ENCODE measurements around the gene KRTAP10-1.

Gene KRTAP10-1

GRCh38 chr21:44548922-44549321, 8.9 kb upstream of the KRTAP10-1 start:
- no peak for DNase-seq (ENCODE audit: low spot score)

DNA sequence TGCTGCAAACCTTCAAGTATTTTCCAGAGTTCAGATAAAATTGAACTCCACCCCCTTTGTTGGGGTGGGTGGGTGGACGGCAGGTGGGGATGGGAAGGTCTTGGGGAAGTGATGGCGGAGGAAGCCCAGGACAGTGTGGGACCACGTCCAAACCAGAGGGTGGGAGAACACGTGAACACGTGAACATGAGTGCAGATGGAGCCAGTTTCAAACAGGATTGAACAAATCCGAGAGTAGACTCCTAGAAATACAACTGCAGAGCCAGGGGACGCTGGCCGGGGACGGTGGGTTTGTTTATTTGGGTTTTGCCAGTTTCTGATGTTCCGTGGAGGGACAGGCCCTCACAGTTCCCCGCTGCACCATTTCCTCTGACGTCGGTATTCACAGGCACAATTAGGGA, 8.4 kb upstream of the KRTAP10-1 start:
- DNase-seq (ENCODE audit: low spot score): no peak

DNA sequence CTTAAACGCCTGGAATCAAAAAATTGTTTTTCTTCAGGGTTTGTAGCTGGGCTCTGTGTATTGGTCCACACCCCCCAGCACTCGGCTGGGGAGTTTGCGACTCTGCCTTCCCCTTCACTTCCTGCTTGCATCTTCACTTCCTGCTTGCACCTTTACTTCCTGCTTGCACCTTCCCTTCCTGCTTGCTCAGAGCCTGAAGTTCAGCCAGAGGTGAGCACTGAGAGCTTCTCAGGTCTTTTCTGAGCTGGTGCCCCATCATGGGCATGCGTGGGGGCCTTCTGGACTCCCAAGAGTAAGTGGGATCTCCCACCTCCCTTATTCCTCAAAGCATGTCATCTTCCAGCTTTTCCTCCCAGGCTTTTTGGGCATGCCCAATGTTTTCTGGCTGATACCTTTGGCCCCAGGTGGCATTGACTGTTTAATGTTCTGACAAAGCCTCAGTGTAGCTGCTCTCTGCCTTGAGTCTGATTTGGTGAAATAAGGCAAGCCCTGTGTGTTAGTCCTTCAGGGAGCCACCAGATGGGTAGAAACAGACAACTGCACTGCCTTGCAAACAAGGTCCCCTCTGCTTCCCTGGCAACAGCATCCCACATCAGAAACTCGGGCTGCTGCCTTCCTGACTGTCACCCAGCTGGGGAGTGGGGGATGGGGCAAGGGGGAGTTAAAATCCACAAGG, 7.8 kb upstream of the KRTAP10-1 start:
- DNase-seq (ENCODE audit: low spot score): no peak

- DNase-seq (ENCODE audit: low spot score): no peak
These were observed 4.6 kb upstream of the KRTAP10-1 start for GRCh38 chr21:44544566-44544965.

DNA sequence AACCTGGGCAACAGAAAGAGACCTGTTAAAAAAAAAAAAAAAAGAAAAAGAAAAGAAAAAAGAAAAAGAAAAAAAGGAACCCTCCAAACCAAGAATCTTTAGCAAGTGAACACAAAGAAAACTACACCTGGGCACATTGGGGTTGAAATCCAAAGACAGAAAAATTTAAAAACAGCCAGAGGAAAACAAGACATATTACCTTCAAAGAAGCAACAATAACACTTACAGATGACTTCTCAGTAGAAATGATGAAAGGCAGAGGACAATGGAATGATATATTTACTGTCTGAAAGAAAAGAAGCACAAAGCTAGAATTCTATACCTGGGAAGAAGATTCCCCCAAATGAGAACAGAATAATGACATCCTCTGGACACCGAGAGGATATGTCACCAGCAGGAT, 2.7 kb upstream of the KRTAP10-1 start:
- no peak for DNase-seq (ENCODE audit: low spot score)

GRCh38 chr21:44540741-44541288, 820 bp upstream of the KRTAP10-1 start:
- DNase-seq (ENCODE audit: low spot score): no peak

- no peak for DNase-seq (ENCODE audit: low spot score)
These were observed 949 bp downstream of the KRTAP10-1 start for GRCh38 chr21:44539046-44539445.

GRCh38 chr21:44537930-44538911, 1.8 kb downstream of the KRTAP10-1 start:
- DNase-seq (ENCODE audit: low spot score): no peak

DNA sequence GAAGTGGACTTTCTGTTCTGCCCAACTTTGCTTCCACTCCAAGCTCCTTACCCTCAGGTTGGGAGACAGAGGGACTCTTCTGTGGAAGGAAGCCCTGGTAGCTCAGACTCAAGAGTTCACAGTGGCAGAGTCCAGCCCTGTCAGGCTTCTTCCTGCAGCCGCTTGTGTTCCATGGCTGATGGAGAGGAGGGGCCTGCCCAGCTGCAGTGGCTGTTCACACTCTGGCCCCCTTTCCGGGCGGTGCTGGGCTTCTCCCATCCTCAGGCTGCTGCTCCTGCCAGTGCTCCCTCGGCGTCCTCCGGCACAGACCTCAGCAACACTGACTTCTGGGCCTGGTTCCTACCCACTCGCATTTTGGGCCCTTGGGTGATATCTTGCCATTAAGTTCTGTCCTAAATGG, 4.0 kb downstream of the KRTAP10-1 start:
- DNase-seq (ENCODE audit: low spot score): no peak

GRCh38 chr21:44534688-44535087, 5.3 kb downstream of the KRTAP10-1 start:
- DNase-seq (ENCODE audit: low spot score): no peak

DNA sequence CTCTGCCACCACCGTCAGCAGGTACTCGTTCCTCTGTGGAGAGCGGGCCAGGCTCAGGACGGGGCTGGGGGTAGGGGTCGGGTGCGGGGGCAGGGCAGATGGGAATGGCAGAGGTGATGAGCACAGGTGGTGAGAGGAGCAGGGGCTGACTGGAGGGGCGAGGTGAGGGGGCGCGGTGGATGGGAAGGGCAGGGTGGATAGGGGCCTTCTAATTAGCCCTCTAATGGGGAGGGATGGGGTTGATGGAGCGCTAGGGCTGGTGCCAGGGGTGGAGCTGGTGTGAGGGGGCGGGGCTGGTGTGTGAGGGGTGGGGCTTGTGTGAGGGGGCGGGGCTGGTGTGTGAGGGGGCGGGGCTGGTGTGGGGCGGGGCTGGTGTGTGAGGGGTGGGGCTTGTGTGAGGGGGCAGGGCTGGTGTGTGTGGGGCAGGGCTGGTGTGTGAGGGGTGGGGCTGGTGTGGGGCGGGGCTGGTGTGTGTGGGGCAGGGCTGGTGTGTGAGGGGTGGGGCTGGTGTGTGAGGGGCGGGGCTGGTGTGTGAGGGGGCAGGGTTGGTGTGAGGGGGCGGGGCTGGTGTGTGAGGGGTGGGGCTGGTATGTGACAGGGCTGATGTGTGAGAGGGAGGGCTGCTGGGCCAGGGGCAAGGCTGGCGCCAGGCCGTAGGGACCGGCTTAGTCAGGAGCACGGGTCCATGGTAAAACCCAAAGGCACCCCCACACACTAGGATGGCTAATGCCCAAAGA, 5.9 kb downstream of the KRTAP10-1 start:
- DNase-seq (ENCODE audit: low spot score): no peak

DNA sequence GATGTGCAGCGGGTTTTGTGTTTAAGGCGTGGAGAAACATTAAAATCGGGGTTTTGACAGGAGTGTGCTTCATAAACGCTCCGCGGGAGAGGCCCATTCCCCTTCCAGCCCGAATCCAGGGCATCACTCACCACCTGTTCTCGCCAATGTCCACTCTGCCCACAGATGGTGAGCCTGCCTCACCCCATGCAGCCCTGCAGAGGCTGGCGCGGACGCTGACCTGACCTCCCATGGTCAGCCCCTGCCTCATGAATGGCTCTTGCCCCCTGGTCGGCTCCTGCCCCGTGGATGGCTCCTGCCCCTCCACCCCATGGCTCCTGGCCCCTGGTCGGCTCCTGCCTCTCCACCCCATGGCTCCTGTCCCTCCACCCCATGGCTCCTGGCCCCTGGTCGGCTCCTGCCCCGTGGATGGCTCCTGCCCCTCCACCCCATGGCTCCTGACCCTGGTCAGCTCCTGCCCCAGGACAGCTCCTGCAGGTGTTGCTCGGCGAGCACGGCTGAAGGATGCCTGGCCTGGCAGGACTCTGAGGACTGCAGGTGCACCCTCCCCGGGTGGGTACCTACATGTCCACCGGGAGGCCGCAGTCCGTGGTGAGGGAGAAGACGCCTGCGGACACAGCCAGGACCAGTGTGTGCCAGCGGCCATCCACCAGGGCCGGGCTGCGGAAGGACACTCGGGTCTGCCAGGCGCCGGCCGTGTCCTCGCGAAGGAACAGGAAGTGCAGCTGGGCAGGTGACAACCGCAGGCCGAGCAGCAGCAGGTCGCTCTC, 6.7 kb downstream of the KRTAP10-1 start:
- no peak for DNase-seq (ENCODE audit: low spot score)

- no peak for DNase-seq (ENCODE audit: low spot score)
These were observed 7.3 kb downstream of the KRTAP10-1 start for GRCh38 chr21:44532712-44533111.

DNA sequence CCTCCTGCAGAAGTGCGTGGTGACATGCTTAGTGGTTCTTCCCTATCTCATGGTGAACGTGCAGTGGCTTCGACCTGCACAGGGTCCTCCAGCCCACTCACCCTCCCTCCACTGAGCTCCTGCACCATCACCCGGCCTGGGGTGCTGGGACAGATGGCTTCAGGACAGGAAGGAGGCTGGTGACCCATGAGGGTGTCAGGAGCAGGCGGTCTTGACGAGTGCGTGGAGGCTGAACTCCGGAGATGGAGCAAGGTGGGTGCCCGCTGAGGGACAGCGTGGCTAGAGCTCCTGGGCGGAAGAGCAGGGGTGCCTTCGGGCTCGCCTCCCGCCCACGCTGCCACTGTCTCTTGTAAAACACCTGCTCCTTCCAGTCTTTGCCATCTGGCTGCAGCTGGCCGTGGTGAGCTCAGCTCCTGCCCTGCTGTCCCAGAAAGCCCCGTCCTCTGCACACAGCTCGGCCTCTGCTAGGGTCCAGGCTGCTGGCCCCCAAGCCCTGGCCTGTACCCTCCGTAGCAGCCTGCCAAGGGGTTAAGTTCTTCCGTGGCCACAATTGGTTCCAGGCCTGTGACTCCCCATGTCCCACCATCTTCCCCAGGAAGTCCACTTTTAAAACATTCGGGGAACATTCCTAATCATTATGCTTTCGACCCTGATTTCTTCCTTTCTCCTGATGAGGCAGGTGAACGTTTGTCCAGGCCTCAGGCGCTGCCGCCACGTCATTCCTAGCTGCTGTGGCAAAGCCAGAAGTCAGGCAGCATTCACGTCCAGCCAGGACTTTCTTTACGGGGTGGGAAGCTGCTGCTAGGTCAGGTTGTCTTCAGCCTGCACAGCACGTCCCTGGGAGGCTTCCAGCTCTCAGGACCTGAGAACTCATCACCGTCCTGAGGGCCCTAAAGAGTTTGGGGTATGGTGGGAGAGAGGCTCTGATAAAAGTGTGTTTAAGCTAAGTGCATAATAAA, 8.1 kb downstream of the KRTAP10-1 start:
- no peak for DNase-seq (ENCODE audit: low spot score)

DNA sequence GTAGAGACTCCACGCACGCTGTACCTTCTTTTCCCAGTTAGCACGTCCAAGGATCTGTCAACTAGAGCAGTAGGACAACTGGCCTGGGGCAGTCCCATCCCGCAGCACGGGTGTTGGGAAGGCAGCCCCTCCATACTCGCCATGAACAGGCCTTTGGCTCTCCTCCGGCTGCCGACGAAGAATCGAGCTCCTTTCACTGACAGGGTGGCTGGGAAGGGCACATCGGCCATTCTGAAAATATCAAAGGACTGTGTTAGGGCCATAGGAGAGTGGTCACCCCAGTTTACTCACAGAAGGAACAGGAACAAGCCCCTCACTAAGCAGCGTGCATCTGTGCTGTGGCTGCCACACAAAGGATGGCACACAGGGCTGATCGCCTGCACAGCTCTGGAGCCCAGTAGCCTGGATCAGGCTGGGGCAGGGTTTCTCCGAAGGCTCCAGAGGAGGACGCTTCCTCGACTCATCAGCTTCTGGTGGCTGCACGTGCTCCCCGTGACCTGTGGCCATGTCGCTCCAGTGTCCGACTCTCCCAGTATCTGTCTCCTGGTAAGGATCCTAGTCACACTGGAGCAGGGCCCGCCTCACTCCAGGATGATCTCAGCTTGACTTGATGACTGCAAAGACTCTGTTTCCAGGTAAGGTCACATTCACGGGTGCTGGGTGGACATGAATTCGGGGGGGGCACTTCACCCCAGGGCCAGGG, 8.9 kb downstream of the KRTAP10-1 start:
- DNase-seq (ENCODE audit: low spot score): no peak

DNA sequence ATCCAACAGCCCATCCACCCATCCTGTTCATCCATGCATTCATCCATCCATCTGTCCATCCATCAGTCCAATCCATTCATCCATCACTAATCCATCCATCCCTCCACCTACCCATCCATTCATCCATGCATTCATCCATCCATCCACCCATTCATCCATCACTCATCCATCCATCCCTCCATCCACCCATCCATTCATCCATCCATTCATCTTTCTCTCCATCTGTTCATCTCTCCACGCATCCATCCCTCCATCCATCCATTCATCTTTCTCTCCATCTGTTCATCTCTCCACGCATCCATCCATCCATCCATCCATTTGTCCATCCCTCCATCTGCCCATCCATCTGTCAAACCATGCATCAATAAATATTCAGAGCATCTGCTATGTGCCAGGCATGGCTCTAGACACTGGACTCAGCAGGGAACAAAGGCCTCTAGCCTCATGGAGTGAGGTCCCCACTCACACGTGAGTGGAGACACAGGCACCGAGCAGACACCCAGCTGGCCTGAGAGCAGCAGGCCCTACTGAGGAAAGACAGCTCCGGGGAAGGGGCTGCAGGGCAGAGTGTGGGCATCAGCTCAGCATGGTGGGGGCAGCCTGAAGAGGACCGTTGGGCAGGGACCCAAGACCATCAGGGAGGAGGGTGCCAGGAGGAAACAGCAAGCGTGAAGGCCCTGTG, 9.6 kb downstream of the KRTAP10-1 start:
- no peak for DNase-seq (ENCODE audit: low spot score)

GRCh38 chr21:44529503-44530125, 10.4 kb downstream of the KRTAP10-1 start:
- DNase-seq (ENCODE audit: low spot score): no peak

- DNase-seq (ENCODE audit: low spot score): no peak
These were observed 11.0 kb downstream of the KRTAP10-1 start for GRCh38 chr21:44529011-44529421.

- no peak for DNase-seq (ENCODE audit: low spot score)
These were observed 11.4 kb downstream of the KRTAP10-1 start for GRCh38 chr21:44528634-44528995.

Data from pons (tissue), 1 donor.